Cerebellar cortex (tissue), 1 donor: Measurements from ENCODE around the gene CD40.
"Not testable (repeated sequence)": the region's sequence is repeated elsewhere in the genome, so short reads cannot be mapped to it uniquely, and the experiment has no call there.

Experiments
- DNase-seq: peaks from one replicate; pipeline ENCODE4 v3.0.0-alpha.2; 2015; ENCODE audit warnings: low spot score

The CD40 gene

GRCh38 chr20:46117704-46118467 is at the start of gene CD40:
CD40 (plus strand) TSS chr20:46118314; CDS start chr20:46118344, 30 bp downstream.
- peak; percentile 59 for DNase-seq

GRCh38 chr20:46070215-46070900 is 47.8 kb upstream of the CD40 start:
- DNase-seq, result no peak

GRCh38 chr20:46071573-46071972 is 46.5 kb upstream of the CD40 start:
- no peak for DNase-seq

- DNase-seq, result no peak
Measured at GRCh38 chr20:46073024-46073423, 45.1 kb upstream of the CD40 start.

GRCh38 chr20:46073443-46073842 is 44.7 kb upstream of the CD40 start:
- DNase-seq, result no peak

GRCh38 chr20:46074006-46074405 is 44.1 kb upstream of the CD40 start:
- DNase-seq, result no peak

- DNase-seq, result no peak
Measured at GRCh38 chr20:46076806-46077205, 41.3 kb upstream of the CD40 start.

- no peak for DNase-seq
Measured at GRCh38 chr20:46077642-46078305, 40.3 kb upstream of the CD40 start.

GRCh38 chr20:46078954-46079353 is 39.2 kb upstream of the CD40 start:
- no peak for DNase-seq

- no peak for DNase-seq
Measured at GRCh38 chr20:46081074-46081473, 37.0 kb upstream of the CD40 start.

- no peak for DNase-seq
Measured at GRCh38 chr20:46083101-46083500, 35.0 kb upstream of the CD40 start.

GRCh38 chr20:46083531-46084061 is 34.5 kb upstream of the CD40 start:
- DNase-seq, result no peak

- no peak for DNase-seq
Measured at GRCh38 chr20:46084805-46085178, 33.3 kb upstream of the CD40 start.

- no peak for DNase-seq
Measured at GRCh38 chr20:46085179-46085851, 32.8 kb upstream of the CD40 start.

GRCh38 chr20:46087161-46087560 is 31.0 kb upstream of the CD40 start:
- DNase-seq, result no peak

- no peak for DNase-seq
Measured at GRCh38 chr20:46088409-46089166, 29.5 kb upstream of the CD40 start.

GRCh38 chr20:46089167-46089416 is 29.0 kb upstream of the CD40 start:
- no peak for DNase-seq

GRCh38 chr20:46089417-46090388 is 28.4 kb upstream of the CD40 start, which contains the start of gene NCOA5:
NCOA5 (minus strand) TSS chr20:46089962; CDS start chr20:46079424, 10,538 bp downstream.
- DNase-seq, result peak; percentile 95

- not testable (repeated sequence) for DNase-seq
Measured at GRCh38 chr20:46091622-46092535, 26.2 kb upstream of the CD40 start.
